K562 (cell line): ENCODE results near the gene AGAP1. TPM values are rescaled to one million over a fixed set of nuclear protein-coding genes. Genes with fewer than 3 reads are reported as not detected.

ENCODE experiments used
- ATAC-seq: fragments of 200-7000 bp; cut with Tn5 transposase; 3 replicates; pipeline ENCODE4 v1.9.1; 2020; ENCODE audit warnings: moderate library complexity
- BruUV-seq: library from RNA; stranded (reverse); fragments of 400-500 nt; replicated peaks from 2 replicates; lab custom pipeline; 2021; lab: Mats Ljungman, UMichigan
- CTCF ChIA-PET: fragments of 300-600 bp; formaldehyde crosslinking; extraction: SDS; loops from one replicate; lab custom pipeline; 2021; ENCODE audit warnings: low intra/inter-chr PET ratio; lab: Yijun Ruan, JAX
- POLR2A ChIA-PET: fragments of 300-600, 350-650 bp; sonication (Branson Sonifier 250); formaldehyde crosslinking; extraction: SDS; loops from one replicate; lab custom pipeline; 2021; ENCODE audit warnings: antibody characterized with exemption, inconsistent platforms; lab: Yijun Ruan, JAX
- DNase-seq, 4 experiments: peaks; one replicate each; pipeline versions ENCODE4 v3.0.0 to v3.0.0-alpha.2; 2011 to 2018; ENCODE audit warnings: low spot score in 3 of 4, mixed read lengths in 3 of 4; ENCODE audit errors: extremely low read depth in 1 of 4
- FAIRE-seq: peaks from 2 replicates; lab custom pipeline; 2011; peaks lifted over from hg19 to GRCh38; lab: Jason Lieb, UNC
- H2AFZ ChIP-seq: 2 replicates; pipeline ENCODE4 v1.6.0; 2011; ENCODE audit warnings: low read depth, low read length, control low read depth, inconsistent platforms
- H3K27ac ChIP-seq: fragments of 200-600 bp; 3 replicates; pipeline ENCODE4 v1.8.0; 2011; ENCODE audit warnings: low read depth, mild to moderate bottlenecking, control low read depth, inconsistent platforms, low read length, moderate library complexity, mixed read lengths; ENCODE audit errors: extremely low read depth
- H3K27me3 ChIP-seq, 2 experiments: fragments of 300-600 bp in 1 of 2; 2 replicates in 1 of 2; 3 replicates in 1 of 2; pipeline versions ENCODE4 v1.6.0 to v1.8.0; 2011; ENCODE audit warnings: inconsistent platforms in 2 of 2, low read length in 2 of 2, mild to moderate bottlenecking in 1 of 2, mixed read lengths in 1 of 2, moderate library complexity in 1 of 2; ENCODE audit not compliant: control insufficient read depth in 2 of 2, insufficient read depth in 2 of 2
- H3K36me3 ChIP-seq: fragments of 300-600 bp; 3 replicates; pipeline ENCODE4 v1.8.0; 2011; ENCODE audit warnings: mild to moderate bottlenecking, low read length, inconsistent platforms; ENCODE audit not compliant: control insufficient read depth, insufficient read depth
- H3K4me1 ChIP-seq, 2 experiments: fragments of 200-600 bp in 1 of 2; replicated peaks in 1 of 2; 2 replicates in 1 of 2; 3 replicates in 1 of 2; pipeline versions ENCODE4 v1.5.1 to v1.8.0; 2011; ENCODE audit warnings: inconsistent platforms in 2 of 2, low read length in 2 of 2, mild to moderate bottlenecking in 1 of 2, mixed read lengths in 1 of 2, moderate library complexity in 1 of 2; ENCODE audit not compliant: control insufficient read depth in 2 of 2, insufficient read depth in 2 of 2
- H3K4me2 ChIP-seq: 2 replicates; pipeline ENCODE4 v1.6.1; 2011; ENCODE audit warnings: low read length, control low read depth, inconsistent platforms, mixed read lengths; ENCODE audit not compliant: insufficient read depth
- H3K4me3 ChIP-seq: fragments of 200-600 bp; sonication (generic), shearing (Covaris generic); 2 replicates; pipeline ENCODE4 v1.5.1; 2016; ENCODE audit warnings: control low read depth, inconsistent platforms
- H3K79me2 ChIP-seq: fragments of 200-600 bp; 3 replicates; pipeline ENCODE4 v1.8.0; 2011; ENCODE audit warnings: low read length, inconsistent platforms; ENCODE audit not compliant: control insufficient read depth, insufficient read depth
- H3K9ac ChIP-seq, 2 experiments: 2 replicates each; pipeline versions ENCODE4 v1.6.0 to v1.6.1; 2011; ENCODE audit warnings: low read depth in 2 of 2, low read length in 2 of 2, control low read depth in 1 of 2, inconsistent platforms in 1 of 2, mild to moderate bottlenecking in 1 of 2, mixed read lengths in 1 of 2; ENCODE audit not compliant: insufficient read depth in 1 of 2
- H3K9me1 ChIP-seq: one replicate; pipeline ENCODE4 v1.6.0; 2011; ENCODE audit warnings: inconsistent platforms, mild to moderate bottlenecking, low read length, moderate library complexity; ENCODE audit not compliant: control insufficient read depth, insufficient read depth
- H3K9me3 ChIP-seq: replicated peaks from 2 replicates; pipeline ENCODE4 v1.5.1; 2011; ENCODE audit warnings: low read depth, low read length, inconsistent platforms; ENCODE audit not compliant: control insufficient read depth, insufficient read depth
- H4K20me1 ChIP-seq: replicated peaks from 2 replicates; pipeline ENCODE4 v1.6.1; 2011; ENCODE audit warnings: low read length, inconsistent platforms, mixed read lengths; ENCODE audit not compliant: control insufficient read depth, insufficient read depth
- CEBPB ChIP-seq: fragments of 450-650 bp; IDR thresholded peaks from 2 replicates; pipeline ENCODE4 v1.6.1; 2016; ENCODE audit warnings: missing genetic modification characterization, missing compliant biosample characterization
- CTCF ChIP-seq, 3 experiments: IDR thresholded peaks in 2 of 3; conservative IDR thresholded peaks in 1 of 3; 2 replicates each; pipeline ENCODE4 v1.5.1; 2011 to 2012; ENCODE audit warnings: low read length in 3 of 3, mild to moderate bottlenecking in 3 of 3, control low read depth in 2 of 3, improper control_type of control experiment in 1 of 3, inconsistent platforms in 1 of 3, low read depth in 1 of 3, mixed read lengths in 1 of 3, moderate library complexity in 1 of 3; ENCODE audit not compliant: insufficient read depth in 2 of 3
- HDAC1 ChIP-seq, 2 experiments: fragments of 450-650 bp; IDR thresholded peaks; 2 replicates each; pipeline ENCODE4 v1.6.1; 2016 to 2017; ENCODE audit warnings: inconsistent platforms in 1 of 2, mild to moderate bottlenecking in 1 of 2, moderate library complexity in 1 of 2
- HMG20A ChIP-seq: fragments of 450-650 bp; formaldehyde crosslinking; conservative IDR thresholded peaks from 2 replicates; pipeline ENCODE4 v1.4.0; 2020; ENCODE audit warnings: mild to moderate bottlenecking, mixed read lengths
- HMG20B ChIP-seq: fragments of 250-450 bp; sonication (Bioruptor Pico); IDR thresholded peaks from 2 replicates; pipeline ENCODE4 v1.5.0; 2021; ENCODE audit warnings: mild to moderate bottlenecking
- KDM1A ChIP-seq, 2 experiments: fragments of 450-650 bp; IDR thresholded peaks; 2 replicates each; pipeline ENCODE4 v1.6.1; 2016; ENCODE audit warnings: mild to moderate bottlenecking in 2 of 2
- MEIS2 ChIP-seq: fragments of 450-650 bp; IDR thresholded peaks from 2 replicates; pipeline ENCODE4 v1.6.1; 2014; ENCODE audit warnings: mild to moderate bottlenecking; ENCODE audit not compliant: partially characterized antibody
- MNT ChIP-seq, 2 experiments: fragments of 450-650 bp; conservative IDR thresholded peaks; 2 replicates each; pipeline ENCODE4 v1.6.1; 2017; ENCODE audit warnings: mild to moderate bottlenecking in 2 of 2, moderate library complexity in 2 of 2
- ZBTB33 ChIP-seq: sonication (generic); formaldehyde crosslinking; IDR thresholded peaks from 2 replicates; pipeline ENCODE4 v1.8.1; 2023; ENCODE audit warnings: mild to moderate bottlenecking, missing genetic modification reagents
- ZBTB9 ChIP-seq: fragments of 450-650 bp; formaldehyde crosslinking; IDR thresholded peaks from 2 replicates; pipeline ENCODE4 v1.4.0; 2020; ENCODE audit warnings: mild to moderate bottlenecking, moderate library complexity
- ZC3H4 ChIP-seq: sonication (generic); formaldehyde crosslinking; IDR thresholded peaks from 2 replicates; pipeline ENCODE4 v1.9.0; 2021; ENCODE audit warnings: missing genetic modification reagents, borderline replicate concordance
- WGBS: fragments of 100-300 bp; shearing (Covaris generic); methylation state at CpG from one replicate; pipeline ENCODE4 v1.1.6; 2016; ENCODE audit warnings: low coverage, mixed read lengths; ENCODE audit not compliant: insufficient coverage; ENCODE audit errors: missing lambda C conversion rate; 5-methylcytosine and 5-hydroxymethylcytosine counted together
- in situ Hi-C: fragments of 300-500 bp; cut with MboI; formaldehyde crosslinking; loops from 4 replicates; pipeline ENCODE4 v1.15.0; 2018; ENCODE audit warnings: inconsistent platforms, mixed read lengths
- intact Hi-C: fragments of 100-400 bp; cut with micrococcal nuclease; formaldehyde crosslinking; loops from 2 replicates; pipeline ENCODE4 v1.14.2; 2022
- polyA plus RNA-seq, 8 experiments: library from polyadenylated mRNA; depleted of rRNA in 4 of 8; stranded (reverse) in 5 of 8; unstranded in 3 of 8; fragments of >200 nt; fragmentation: Nextera tagmentation in 2 of 8; fragmentation: Illumina TruSeq in 1 of 8; extraction: Ambion mirVana in 2 of 8; extraction: Trizol in 1 of 8; gene quantifications; 2 replicates each; pipeline versions ENCODE4 v1.2.1 to v1.2.3, GENCODE V29; 2011 to 2014; ENCODE audit warnings: inconsistent platforms in 1 of 8, missing spikeins in 1 of 8
- total RNA-seq, 7 experiments: library from RNA; depleted of rRNA in 6 of 7; stranded (reverse); fragments of >200 nt in 6 of 7; fragmentation: Illumina TruSeq in 2 of 7; extraction: Trizol in 2 of 7; gene quantifications; 2 replicates each; pipeline versions ENCODE4 v1.2.1 to v1.2.3, GENCODE V29; 2011 to 2021; ENCODE audit warnings: low replicate concordance in 1 of 7
- TF ChIP-seq, protein P1 (sequence below), 2 experiments: IDR thresholded peaks in 1 of 2; conservative IDR thresholded peaks in 1 of 2; 2 replicates each; pipeline ENCODE4 v1.6.1; 2016; ENCODE audit warnings: low read depth in 2 of 2, mild to moderate bottlenecking in 1 of 2, missing compliant biosample characterization in 1 of 2, missing genetic modification characterization in 1 of 2, moderate library complexity in 1 of 2

Gene AGAP1
- total and polyA plus RNA-seq, 9 of the 15 experiments (the other 6 are each of a cell fraction or from before 2014, with no cell fraction given): 1.3 to 24.0 (median 10.6) TPM

- no peaks in the 10 kb centered on the region for H3K36me3 ChIP-seq
- peak overlapping the region in 1 of 2 experiments; percentile 4; a peak in 1 of 4 replicates for H3K9ac ChIP-seq
- no peak overlapping the region for H3K4me3 ChIP-seq
- FAIRE-seq (peak; percentile 54), DNase-seq (peak in 1 of 4 experiments; percentile 33), ATAC-seq (no peak)
- no peaks in the 10 kb centered on the region for H3K79me2 ChIP-seq
- H4K20me1 ChIP-seq: no peaks in the 10 kb centered on the region
- ChIA-PET CTCF (no interaction called here), POLR2A (no interaction called here)
- no peaks in the 10 kb centered on the region for H3K9me3 ChIP-seq
- peaks cover 36 to 44% of the 10 kb centered on the region in 2 experiments for H3K4me1 ChIP-seq
- no peaks in the 10 kb centered on the region for H3K9me1 ChIP-seq
- no peak overlapping the region for H2AFZ ChIP-seq
- in situ Hi-C loops: no loop called here
- no peaks in the 10 kb centered on the region for H3K27me3 ChIP-seq
- intact Hi-C loops: no loop called here
- WGBS: 49% methylated on average over 7 of the region's 7 CpGs
- no TSS peak for BruUV-seq
- no peak overlapping the region for H3K27ac ChIP-seq
- H3K4me2 ChIP-seq: no peak overlapping the region
- TF ChIP-seq MEIS2 (no peak), ZC3H4 (no peak), KDM1A (IDR thresholded peaks at IDR 0.05) (peak; percentile 68 to 71), CEBPB (tag) (peak; percentile 83), MNT (conservative IDR thresholded peaks at IDR 0.05) (no peak), CTCF (IDR thresholded peaks at IDR 0.05 in 2 of 3, conservative IDR thresholded peaks at IDR 0.05 in 1 of 3; ENCODE audit: insufficient read depth in 2 of 3, low read depth in 1 of 3, low read length in 3 of 3) (no peak), HMG20A (CRISPR knock-in tag) (no peak), ZBTB33 (peak; percentile 90), ZBTB9 (CRISPR knock-in tag) (no peak), HMG20B (CRISPR knock-in tag) (no peak), HDAC1 (IDR thresholded peaks at IDR 0.05) (0 out of 4 replicates have a peak, but pooled peaks of 1 of the 2 experiments have one; percentile 27)
- TF ChIP-seq, protein P1, sequence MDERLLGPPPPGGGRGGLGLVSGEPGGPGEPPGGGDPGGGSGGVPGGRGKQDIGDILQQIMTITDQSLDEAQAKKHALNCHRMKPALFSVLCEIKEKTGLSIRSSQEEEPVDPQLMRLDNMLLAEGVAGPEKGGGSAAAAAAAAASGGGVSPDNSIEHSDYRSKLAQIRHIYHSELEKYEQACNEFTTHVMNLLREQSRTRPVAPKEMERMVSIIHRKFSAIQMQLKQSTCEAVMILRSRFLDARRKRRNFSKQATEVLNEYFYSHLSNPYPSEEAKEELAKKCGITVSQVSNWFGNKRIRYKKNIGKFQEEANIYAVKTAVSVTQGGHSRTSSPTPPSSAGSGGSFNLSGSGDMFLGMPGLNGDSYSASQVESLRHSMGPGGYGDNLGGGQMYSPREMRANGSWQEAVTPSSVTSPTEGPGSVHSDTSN (CRISPR knock-in tag; IDR thresholded peaks at IDR 0.05; ENCODE audit: low read depth): no peak
- TF ChIP-seq, protein P1 (tag; conservative IDR thresholded peaks at IDR 0.05; ENCODE audit: low read depth): peak; percentile 42; the same call in 1 of the 2 replicates
These were observed 35.0 kb upstream of the AGAP1 start for GRCh38 chr2:235458839-235459273.
